ENCODE results near the gene LIPK. TPM values are rescaled to one million over a fixed set of nuclear protein-coding genes. Genes with fewer than 3 reads are reported as not detected.

LIPK gene
- total and polyA plus RNA-seq, 2 of the 8 experiments (the other 6 are each of a cell fraction or from before 2014, with no cell fraction given): not detected

DNA sequence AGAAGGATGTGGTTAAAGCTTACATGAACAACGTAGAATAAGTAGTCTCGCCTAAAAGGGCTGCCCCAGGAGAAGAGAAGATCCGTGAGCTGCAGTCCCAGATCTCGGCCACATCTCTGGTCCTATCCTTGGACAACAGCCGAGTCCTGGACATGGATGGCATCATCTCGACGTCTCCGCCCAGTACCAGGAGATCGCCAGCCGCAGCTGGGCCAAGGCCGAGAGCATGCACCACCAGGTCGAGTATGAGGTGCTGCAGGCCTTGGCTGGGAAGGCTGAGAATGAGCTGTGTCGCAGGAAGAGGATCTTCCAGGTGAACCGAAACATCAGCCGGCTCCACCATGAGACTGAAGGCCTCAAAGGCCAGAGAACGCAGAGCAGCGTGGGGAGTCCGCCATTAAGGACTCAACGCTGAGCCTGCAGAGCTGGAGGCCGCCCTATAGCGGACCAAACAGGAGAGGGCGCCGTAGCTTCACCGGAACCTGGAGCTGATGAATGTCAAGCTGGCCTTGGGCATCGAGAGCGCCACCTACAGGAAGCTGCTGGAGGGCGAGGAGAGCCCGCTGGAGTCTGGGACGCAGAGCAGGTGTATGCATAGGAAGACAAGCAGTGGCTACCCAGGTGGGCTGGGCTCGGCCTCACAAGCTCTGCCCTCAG, 22.2 kb downstream of the LIPK start (continued):
- TF ChIP-seq SIN3A (conservative IDR thresholded peaks at IDR 0.05 in 1 of 2, IDR thresholded peaks at IDR 0.05 in 1 of 2; ENCODE audit: low read depth in 1 of 2, low read length in 2 of 2) (peak in 1 of 2 experiments; percentile 50; a peak in 1 of 4 replicates), GABPA (IDR thresholded peaks at IDR 0.05; ENCODE audit: borderline replicate concordance, insufficient read depth, low read length) (0 out of 2 replicates have a peak, but pooled peaks have one; percentile 45), NANOG (IDR thresholded peaks at IDR 0.05; ENCODE audit: insufficient read depth, low read depth, low read length, poor library complexity, severe bottlenecking) (no peak), TCF12 (IDR thresholded peaks at IDR 0.05; ENCODE audit: low read depth, low read length) (0 out of 2 replicates have a peak, but pooled peaks have one; percentile 59), POLR2A (IDR thresholded peaks at IDR 0.05; ENCODE audit: control extremely low read depth in 1 of 2, low read depth in 2 of 2, low read length in 2 of 2) (no peak), PHF8 (conservative IDR thresholded peaks at IDR 0.05; ENCODE audit: low read depth, low read length) (no peak), YY1 (IDR thresholded peaks at IDR 0.05; ENCODE audit: low read depth, low read length) (peak; percentile 94), SP1 (IDR thresholded peaks at IDR 0.05; ENCODE audit: low read depth, low read length) (0 out of 2 replicates have a peak, but pooled peaks have one; percentile 15), RAD21 (IDR thresholded peaks at IDR 0.05 in 1 of 2, conservative IDR thresholded peaks at IDR 0.05 in 1 of 2; ENCODE audit: low read depth in 2 of 2, low read length in 2 of 2) (peak; percentile 95), HDAC2 (IDR thresholded peaks at IDR 0.05; ENCODE audit: borderline replicate concordance in 1 of 2, low read depth in 2 of 2, low read length in 2 of 2) (no peak), TEAD4 (IDR thresholded peaks at IDR 0.05; ENCODE audit: low read depth, low read length) (0 out of 2 replicates have a peak, but pooled peaks have one; percentile 37), CTBP2 (IDR thresholded peaks at IDR 0.05; ENCODE audit: borderline replicate concordance, insufficient read depth, insufficient read length, low read length) (no peak), ATF3 (IDR thresholded peaks at IDR 0.05; ENCODE audit: insufficient read depth, low read depth, low read length) (peak; percentile 78), EGR1 (IDR thresholded peaks at IDR 0.05; ENCODE audit: borderline replicate concordance, low read depth, low read length) (peak; percentile 37; the same call in 1 of the 2 replicates), EP300 (IDR thresholded peaks at IDR 0.05; ENCODE audit: borderline replicate concordance in 1 of 2, low read depth in 2 of 2, low read length in 2 of 2) (peak in 1 of 2 experiments; percentile 53; a peak in 1 of 3 replicates), JUND (IDR thresholded peaks at IDR 0.05; ENCODE audit: low read length) (0 out of 2 replicates have a peak, but pooled peaks have one; percentile 43), SP2 (IDR thresholded peaks at IDR 0.05; ENCODE audit: low read length) (no peak)
- TF ChIP-seq, protein P1, sequence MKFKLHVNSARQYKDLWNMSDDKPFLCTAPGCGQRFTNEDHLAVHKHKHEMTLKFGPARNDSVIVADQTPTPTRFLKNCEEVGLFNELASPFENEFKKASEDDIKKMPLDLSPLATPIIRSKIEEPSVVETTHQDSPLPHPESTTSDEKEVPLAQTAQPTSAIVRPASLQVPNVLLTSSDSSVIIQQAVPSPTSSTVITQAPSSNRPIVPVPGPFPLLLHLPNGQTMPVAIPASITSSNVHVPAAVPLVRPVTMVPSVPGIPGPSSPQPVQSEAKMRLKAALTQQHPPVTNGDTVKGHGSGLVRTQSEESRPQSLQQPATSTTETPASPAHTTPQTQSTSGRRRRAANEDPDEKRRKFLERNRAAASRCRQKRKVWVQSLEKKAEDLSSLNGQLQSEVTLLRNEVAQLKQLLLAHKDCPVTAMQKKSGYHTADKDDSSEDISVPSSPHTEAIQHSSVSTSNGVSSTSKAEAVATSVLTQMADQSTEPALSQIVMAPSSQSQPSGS (IDR thresholded peaks at IDR 0.05; ENCODE audit: low read length): no peak
- TF ChIP-seq, protein P2, sequence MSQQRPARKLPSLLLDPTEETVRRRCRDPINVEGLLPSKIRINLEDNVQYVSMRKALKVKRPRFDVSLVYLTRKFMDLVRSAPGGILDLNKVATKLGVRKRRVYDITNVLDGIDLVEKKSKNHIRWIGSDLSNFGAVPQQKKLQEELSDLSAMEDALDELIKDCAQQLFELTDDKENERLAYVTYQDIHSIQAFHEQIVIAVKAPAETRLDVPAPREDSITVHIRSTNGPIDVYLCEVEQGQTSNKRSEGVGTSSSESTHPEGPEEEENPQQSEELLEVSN (IDR thresholded peaks at IDR 0.05): peak; percentile 39; the same call in 1 of the 2 replicates

Measured in H1 (cell line).